Fibroblast of the aortic adventitia (primary cell): ENCODE measurements around the gene HAS3. TPM values are rescaled to one million over a fixed set of nuclear protein-coding genes. Genes with fewer than 3 reads are reported as not detected.
"Not testable (repeated sequence)": the region's sequence is repeated elsewhere in the genome, so short reads cannot be mapped to it uniquely, and the experiment has no call there.

Experiments
- DNase-seq: peaks from one replicate; pipeline ENCODE4 v3.0.0-alpha.2; 2010; ENCODE audit warnings: low read depth
- H3K4me3 ChIP-seq: 2 replicates; pipeline ENCODE4 v1.5.1; 2011; ENCODE audit warnings: low read depth, mild to moderate bottlenecking, control low read depth, low read length, moderate library complexity
- CTCF ChIP-seq: IDR thresholded peaks from 2 replicates; pipeline ENCODE4 v1.5.1; 2011; ENCODE audit warnings: mild to moderate bottlenecking, low read length, control low read depth, inconsistent platforms; ENCODE audit not compliant: insufficient read depth
- total RNA-seq: library from RNA; depleted of rRNA; stranded (reverse); fragments of >200 nt; gene quantifications from 2 replicates; pipeline ENCODE4 v1.2.3, GENCODE V29; 2012; ENCODE audit warnings: low replicate concordance

Gene HAS3
- total RNA-seq, 1 donor: 0.81 TPM

- no peak overlapping the region for H3K4me3 ChIP-seq
- no peak for DNase-seq
- peak; percentile 8 for TF ChIP-seq CTCF
Observed at GRCh38 chr16:69143116-69143515, 37.7 kb downstream of the HAS3 start.

DNA sequence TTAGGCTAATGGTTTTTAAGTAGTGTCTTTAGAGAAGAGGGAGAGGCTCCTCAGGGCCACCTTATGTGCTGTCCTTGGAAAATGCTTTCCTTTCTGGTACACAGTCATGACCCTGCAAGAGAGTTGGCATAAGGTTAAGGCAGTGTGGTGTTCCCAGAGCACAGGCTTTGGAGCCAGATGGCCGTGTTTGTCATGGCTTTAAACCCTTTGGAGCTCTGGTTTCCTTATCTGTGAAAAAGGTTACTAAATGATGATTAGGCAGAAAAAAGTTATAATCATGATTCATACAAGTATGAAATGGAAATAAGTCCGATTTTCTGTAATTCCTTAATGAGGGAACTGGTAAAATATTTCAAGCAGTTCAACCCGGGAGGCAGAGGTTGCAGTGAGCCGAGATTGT is 40.2 kb downstream of the HAS3 start:
- no peak for TF ChIP-seq CTCF
- H3K4me3 ChIP-seq: no peak overlapping the region
- DNase-seq: peak; percentile 78

- H3K4me3 ChIP-seq, DNase-seq: not testable (repeated sequence)
Observed at GRCh38 chr16:69149621-69150020, 44.2 kb downstream of the HAS3 start.

DNA sequence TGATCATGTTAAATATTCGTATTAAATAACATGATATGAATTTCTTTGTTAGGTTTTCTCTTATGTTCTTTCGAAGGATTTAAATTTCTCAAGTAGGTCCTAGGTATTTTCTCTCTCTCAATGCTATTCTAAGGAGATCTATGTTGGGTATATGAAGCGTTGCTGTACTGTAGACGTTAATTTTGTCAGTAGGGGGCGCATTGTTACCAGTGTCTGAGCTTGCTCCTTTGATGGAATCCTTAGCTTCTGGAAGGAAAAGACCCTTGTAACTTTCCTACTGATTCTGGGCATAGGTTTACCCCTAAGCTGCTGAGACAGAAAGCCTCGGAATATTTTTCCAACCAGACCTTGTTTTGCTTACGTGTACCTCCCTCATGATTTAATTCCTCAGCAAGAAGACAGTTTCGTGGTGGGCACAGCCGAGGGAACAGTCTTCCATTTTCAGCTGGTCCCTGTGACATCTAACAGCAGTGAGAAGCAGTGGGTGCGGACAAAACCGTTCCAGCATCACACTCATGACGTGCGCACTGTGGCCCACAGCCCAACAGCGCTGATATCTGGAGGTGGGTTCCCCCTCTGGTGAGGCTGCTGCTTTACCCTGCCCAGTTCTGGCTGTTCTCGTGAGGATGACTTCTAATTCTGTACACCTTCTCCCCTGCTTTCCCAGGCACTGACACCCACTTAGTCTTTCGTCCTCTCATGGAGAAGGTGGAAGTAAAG is 44.9 kb downstream of the HAS3 start:
- no peak overlapping the region for H3K4me3 ChIP-seq
- DNase-seq: peak; percentile 88
- TF ChIP-seq CTCF: peak; percentile 78

- no peak for TF ChIP-seq CTCF
- no peak for DNase-seq
- no peak overlapping the region for H3K4me3 ChIP-seq
Observed at GRCh38 chr16:69157196-69157595, 51.7 kb downstream of the HAS3 start.

- no peak for TF ChIP-seq CTCF
- no peak overlapping the region for H3K4me3 ChIP-seq
Observed at GRCh38 chr16:69160192-69160591, 54.7 kb downstream of the HAS3 start.

DNA sequence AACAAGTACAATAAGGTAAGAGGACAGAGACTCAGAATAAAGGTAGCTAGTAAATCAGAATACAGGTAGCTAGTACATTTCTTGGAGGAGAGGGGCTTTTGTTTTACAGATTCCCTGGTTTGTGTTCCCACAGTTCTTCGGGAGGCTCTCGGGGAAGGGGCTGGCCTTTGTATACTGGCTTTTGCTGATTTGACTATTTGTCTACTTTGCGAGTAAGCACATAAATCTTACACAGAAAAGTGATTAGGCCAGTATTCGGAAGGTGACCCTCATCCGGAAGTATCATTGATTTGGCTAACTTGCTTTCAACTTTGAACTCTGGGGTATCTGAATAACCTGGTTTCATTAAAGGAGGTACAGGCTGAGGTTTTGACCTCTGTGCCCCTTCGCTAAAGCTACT is 60.1 kb downstream of the HAS3 start:
- no peak overlapping the region for H3K4me3 ChIP-seq
- TF ChIP-seq CTCF: no peak
- no peak for DNase-seq

More at GRCh38 chr16:69160192-69160591, 54.7 kb downstream of the HAS3 start:
- DNase-seq: no peak
